Measurements from ENCODE around the gene SPRR5.

SPRR5 gene, protein sequence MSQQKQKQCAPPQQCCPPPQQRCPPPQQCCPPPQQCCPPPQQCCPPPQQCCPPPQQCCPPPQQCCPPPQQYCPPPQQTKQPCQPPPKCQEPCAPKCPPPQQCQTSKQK

DNA sequence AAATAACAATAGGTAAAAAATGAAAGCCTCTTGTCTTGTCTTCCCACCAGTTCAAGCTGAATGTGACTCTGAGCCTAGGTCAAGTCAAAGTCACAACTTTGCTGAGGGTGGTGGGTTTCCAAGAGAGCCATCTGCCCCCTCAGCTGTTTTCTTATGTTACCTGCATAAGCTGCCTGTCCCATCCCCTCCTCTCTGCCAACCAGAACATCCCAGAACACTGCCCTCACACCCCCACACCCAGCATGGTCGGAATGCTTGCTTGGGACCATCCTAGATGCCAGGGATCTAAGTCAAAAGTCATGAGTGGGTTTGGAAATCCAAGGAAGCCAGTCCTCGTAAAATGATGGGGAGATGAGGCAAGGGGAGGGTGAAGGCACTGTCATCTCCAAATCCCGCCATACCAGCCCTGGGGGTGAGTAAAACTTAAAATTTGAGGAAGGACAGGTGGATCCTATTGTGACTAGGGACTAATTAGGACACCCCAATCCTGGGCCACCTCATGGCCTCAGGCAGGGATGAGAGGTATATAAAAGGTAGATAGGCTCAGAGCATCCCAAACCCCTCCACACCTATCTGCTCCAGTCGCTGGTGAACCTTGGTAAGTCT is at the start of gene SPRR5:
Gene SPRR5 (plus strand): TSS at position 556 of the 606 bp plus-strand sequence. CDS start 1,349 bp downstream, outside the sequence.
- no peak for DNase-seq (ENCODE audit: low spot score)

DNA sequence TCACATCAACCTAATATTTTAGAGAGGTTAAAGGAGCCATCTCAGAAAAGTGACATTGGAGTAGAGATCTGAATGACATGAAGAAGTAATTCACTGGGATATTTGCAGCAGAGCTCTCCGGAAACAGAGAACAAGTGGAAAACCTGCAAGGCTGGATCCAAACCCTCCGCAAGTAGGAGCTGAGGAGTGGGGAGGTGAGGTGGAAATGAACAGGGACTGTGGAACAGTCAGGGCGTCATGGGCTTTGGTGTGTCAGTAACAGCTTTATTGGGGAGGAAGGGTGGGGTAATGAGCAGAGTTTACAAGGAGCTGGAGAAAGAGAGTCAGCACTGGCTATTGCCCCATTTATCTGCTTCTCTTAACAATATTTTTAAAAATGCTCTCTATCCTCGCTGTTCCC is 48.0 kb upstream of the SPRR5 start:
- DNase-seq (ENCODE audit: low spot score) = no peak

GRCh38 chr1:152899883-152900282 is 47.1 kb upstream of the SPRR5 start:
- no peak for DNase-seq (ENCODE audit: low spot score)

- no peak for DNase-seq (ENCODE audit: low spot score)
Observed at GRCh38 chr1:152901631-152902030, 45.4 kb upstream of the SPRR5 start.

- DNase-seq (ENCODE audit: low spot score) = no peak
Observed at GRCh38 chr1:152902636-152903035, 44.4 kb upstream of the SPRR5 start.

- no peak for DNase-seq (ENCODE audit: low spot score)
Observed at GRCh38 chr1:152904688-152905440, 42.1 kb upstream of the SPRR5 start.

DNA sequence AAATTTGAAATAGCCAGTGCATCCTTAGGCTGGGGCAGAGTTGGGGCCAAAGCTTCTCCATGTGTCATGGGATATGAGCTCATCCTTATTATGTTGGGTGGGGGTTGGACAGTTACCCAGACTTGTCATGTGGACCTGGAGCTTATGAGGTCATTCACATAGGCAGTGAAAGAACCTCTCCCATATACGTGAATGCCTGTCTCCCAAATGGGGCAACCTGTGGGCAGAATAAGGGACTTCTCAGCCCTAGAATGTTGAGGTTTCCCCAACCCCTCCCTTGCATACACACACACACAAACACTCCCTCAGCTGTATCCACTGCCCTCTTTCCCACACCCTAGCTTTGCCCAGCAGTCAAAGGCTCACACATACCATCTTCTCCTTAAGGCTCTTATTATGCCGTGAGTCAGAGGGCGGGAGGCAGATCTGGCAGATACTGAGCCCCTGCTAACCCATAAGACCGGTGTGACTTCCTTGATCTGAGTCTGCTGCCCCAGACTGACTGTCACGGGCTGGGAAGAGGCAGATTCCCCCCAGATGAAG is 40.9 kb upstream of the SPRR5 start:
- DNase-seq (ENCODE audit: low spot score) = no peak

DNA sequence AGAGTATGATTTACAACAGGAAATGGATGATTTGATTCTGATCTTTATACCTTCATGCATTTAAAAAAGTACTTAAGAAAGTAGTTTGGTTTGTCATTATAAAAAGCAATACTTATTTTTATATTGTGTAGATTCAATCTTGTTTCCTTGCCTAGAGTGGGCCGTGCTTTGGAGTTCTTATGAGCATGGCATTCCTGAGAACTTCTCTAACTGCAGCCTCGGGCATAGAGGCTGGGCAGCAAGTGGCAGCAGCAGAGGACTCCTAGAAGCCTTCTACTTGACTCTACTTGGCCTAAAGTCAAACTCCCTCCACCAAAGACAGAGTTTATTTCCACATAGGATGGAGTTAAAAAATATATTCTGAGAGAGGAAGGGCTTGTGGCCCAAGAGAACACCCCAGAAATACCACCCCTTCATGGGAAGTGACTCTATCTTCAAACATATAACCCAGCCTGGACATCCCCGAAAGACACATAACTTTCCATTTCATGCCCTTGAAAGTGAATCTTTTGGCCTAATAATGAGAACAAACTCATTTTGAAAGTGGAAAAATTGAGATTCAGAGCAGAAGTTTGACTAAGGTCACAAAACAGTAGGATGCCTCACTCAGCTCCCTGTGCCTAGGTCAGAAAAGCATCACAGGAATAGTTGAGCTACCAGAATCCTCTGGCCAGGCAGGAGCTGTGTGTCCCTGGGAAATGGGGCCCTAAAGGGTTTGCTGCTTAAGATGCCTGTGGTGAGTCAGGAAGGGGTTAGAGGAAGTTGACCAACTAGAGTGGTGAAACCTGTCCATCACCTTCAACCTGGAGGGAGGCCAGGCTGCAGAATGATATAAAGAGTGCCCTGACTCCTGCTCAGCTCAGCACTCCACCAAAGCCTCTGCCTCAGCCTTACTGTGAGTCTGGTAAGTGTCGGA is 39.1 kb upstream of the SPRR5 start, which contains the start of gene IVL:
Gene IVL (plus strand): TSS at position 861 of the 916 bp plus-strand sequence. CDS start 1,252 bp downstream, outside the sequence.
- no peak for DNase-seq (ENCODE audit: low spot score)

DNA sequence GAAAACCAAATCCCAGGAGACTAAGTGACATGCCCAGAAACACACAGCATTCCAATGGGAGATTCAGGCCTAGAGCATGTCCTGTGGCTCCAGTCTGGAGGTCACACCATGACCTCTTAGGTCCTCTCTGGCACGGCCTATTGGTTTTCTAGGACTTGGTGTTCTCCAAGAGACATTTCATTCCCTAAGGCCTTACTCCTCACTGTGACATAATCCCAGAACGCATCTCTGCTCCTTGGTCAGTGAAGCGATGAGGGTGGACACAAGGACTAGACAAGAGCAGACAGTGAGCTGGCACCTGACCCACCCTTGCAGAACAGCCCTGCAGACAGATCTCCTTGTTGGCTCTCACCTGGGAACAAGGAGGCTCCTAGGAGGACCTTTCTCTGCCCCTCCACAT is 37.8 kb upstream of the SPRR5 start:
- no peak for DNase-seq (ENCODE audit: low spot score)

DNA sequence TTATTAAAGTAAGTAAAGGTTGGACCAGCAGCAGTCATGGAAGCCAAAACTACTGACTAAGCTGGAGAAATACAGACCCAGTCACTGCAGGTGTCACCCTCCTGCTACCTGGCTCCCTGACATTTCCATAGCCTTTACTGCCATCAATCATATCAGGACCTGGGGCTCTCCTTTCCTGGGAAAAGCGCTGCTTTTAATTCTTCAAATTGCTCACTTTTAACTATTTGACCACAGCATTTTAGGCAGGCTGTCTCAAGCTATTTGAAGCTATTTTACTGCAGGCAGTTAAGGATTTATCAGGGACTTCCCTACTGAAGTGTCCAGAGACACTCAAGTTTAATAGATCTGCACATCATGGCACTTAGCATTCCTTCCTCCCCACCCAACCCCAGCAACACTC is 34.5 kb upstream of the SPRR5 start:
- DNase-seq (ENCODE audit: low spot score) = no peak

- DNase-seq (ENCODE audit: low spot score) = no peak
Observed at GRCh38 chr1:152912900-152913299, 34.1 kb upstream of the SPRR5 start.

DNA sequence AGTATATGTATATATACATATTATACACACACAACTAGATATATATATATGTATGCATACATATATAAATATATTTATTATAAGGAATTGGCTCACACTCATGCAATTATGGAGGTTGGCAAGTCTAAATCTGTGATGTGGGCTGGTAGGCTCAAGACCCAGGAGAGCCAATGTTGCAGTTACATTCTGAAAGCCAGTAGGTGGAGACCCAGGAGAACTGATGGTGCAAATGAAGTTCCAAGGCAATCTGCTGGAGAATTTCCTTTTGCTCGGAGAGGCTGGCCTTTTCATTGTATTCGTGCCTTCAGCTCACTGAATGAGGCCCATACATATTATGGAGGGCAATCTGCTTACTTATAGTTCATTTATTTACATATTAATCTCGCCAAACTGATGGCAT is 29.2 kb upstream of the SPRR5 start:
- no peak for DNase-seq (ENCODE audit: low spot score)

GRCh38 chr1:152919071-152919470 is 27.9 kb upstream of the SPRR5 start:
- DNase-seq (ENCODE audit: low spot score) = no peak

GRCh38 chr1:152924191-152924590 is 22.8 kb upstream of the SPRR5 start:
- no peak for DNase-seq (ENCODE audit: low spot score)

GRCh38 chr1:152926091-152926490 is 20.9 kb upstream of the SPRR5 start:
- DNase-seq (ENCODE audit: low spot score) = no peak

- DNase-seq (ENCODE audit: low spot score) = no peak
Observed at GRCh38 chr1:152928671-152929070, 18.3 kb upstream of the SPRR5 start.

DNA sequence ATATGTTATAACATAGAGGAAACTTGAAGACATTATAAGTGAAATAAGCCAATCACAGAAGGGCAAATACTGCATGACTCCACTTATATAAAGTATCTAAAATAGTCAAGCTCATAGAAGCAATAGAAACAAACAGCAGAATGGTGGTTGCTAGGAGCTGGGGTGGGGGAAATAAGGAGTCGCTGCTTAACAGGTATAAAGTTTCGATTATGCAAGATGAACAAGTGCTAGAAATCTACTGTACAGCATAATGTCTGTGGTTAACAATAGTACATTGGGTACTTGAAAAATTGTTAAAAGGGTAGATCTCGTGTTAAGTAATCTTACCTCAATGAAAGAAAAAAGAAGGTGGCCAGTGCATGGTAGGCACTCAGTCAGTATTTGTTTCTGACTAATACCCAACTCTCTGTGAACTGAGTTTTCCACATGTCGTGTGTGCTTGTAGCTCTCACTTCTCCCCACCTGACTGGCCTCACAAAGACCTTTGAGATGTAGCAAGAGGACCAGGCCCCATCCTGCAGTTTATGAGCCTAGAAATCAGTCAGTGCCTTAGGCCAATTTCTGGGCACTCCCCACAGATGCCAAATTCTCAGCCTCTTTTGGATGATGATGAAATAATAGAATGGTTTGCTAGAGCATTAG is 14.7 kb upstream of the SPRR5 start:
- DNase-seq (ENCODE audit: low spot score) = no peak

GRCh38 chr1:152933196-152933595 is 13.8 kb upstream of the SPRR5 start:
- DNase-seq (ENCODE audit: low spot score) = no peak

GRCh38 chr1:152940614-152941013 is 6.4 kb upstream of the SPRR5 start:
- no peak for DNase-seq (ENCODE audit: low spot score)

DNA sequence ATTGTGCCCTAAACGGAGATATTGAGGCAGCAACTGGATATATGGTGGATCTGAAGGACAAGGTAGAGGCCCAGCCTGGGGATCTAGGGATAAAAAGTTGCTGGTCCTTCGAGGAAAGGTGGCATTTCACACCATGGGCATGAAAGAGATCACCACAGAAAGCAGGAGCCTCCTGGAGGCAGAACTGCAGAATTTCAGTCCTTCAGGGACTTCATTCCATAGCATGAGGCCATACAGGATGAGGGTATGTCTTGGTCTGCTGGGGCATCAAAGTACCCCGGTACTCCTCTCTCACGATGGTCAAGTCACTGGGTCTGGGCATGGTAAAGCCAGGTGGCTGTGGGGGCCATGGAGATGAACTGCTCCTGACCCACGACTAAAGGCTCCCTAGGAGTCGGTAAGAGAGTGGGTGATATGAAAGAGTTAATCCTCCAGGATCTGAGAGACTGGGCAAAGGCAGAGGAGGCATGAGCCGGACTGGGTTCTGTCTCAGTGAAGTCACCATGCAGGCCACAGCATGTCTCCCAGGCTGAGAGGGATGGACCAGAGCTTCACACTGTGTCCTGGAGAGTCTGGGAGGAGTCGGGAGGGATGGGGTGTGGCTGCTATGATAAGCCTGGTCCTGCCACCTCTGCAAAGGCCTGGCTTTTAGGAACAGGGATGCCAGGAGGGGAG is 5.8 kb upstream of the SPRR5 start:
- DNase-seq (ENCODE audit: low spot score) = no peak

GRCh38 chr1:152942161-152942560 is 4.8 kb upstream of the SPRR5 start:
- DNase-seq (ENCODE audit: low spot score) = no peak
